HepG2 (cell line): ENCODE measurements around the gene ANKRD39. TPM values are rescaled to one million over a fixed set of nuclear protein-coding genes. Genes with fewer than 3 reads are reported as not detected.

Experiments
- NR3C1 ChIP-seq: sonication (generic); formaldehyde crosslinking; IDR thresholded peaks from 2 replicates; pipeline ENCODE4 v1.4.0; 2020; ENCODE audit warnings: missing genetic modification reagents
- RARA ChIP-seq: IDR thresholded peaks from 2 replicates; pipeline ENCODE4 v1.6.1; 2016; ENCODE audit warnings: missing genetic modification reagents, missing compliant biosample characterization
- SMAD3 ChIP-seq: sonication (generic); formaldehyde crosslinking; IDR thresholded peaks from 2 replicates; pipeline ENCODE4 v1.4.0; 2020; ENCODE audit warnings: missing genetic modification reagents
- STAG1 ChIP-seq: sonication (generic); formaldehyde crosslinking; IDR thresholded peaks from 2 replicates; pipeline ENCODE4 v1.4.0; 2020; ENCODE audit warnings: missing genetic modification reagents
- TCF7 ChIP-seq: sonication (generic); IDR thresholded peaks from 2 replicates; pipeline ENCODE4 v1.6.1; 2016; ENCODE audit warnings: antibody characterized with exemption, low read depth
- TRAFD1 ChIP-seq: sonication (generic); formaldehyde crosslinking; IDR thresholded peaks from 2 replicates; pipeline ENCODE4 v1.5.1; 2020; ENCODE audit warnings: missing genetic modification reagents, mild to moderate bottlenecking, borderline replicate concordance
- ZHX1 ChIP-seq: sonication (generic); formaldehyde crosslinking; IDR thresholded peaks from 2 replicates; pipeline ENCODE4 v1.8.1; 2022; ENCODE audit warnings: low read depth, mild to moderate bottlenecking, missing genetic modification reagents
- ZNF331 ChIP-seq: sonication (generic); formaldehyde crosslinking; IDR thresholded peaks from 2 replicates; pipeline ENCODE4 v1.4.0; 2020; ENCODE audit warnings: missing genetic modification reagents
- polyA plus RNA-seq, 8 experiments: library from polyadenylated mRNA; depleted of rRNA in 3 of 8; stranded (reverse) in 7 of 8; unstranded in 1 of 8; fragments of >200 nt; fragmentation: Illumina TruSeq in 4 of 8; extraction: Trizol in 4 of 8; gene quantifications; 2 replicates each; pipeline versions ENCODE4 v1.2.1 to v1.2.3, GENCODE V29; 2011 to 2016; ENCODE audit warnings: low read depth in 4 of 8, missing spikeins in 1 of 8, mixed read lengths in 1 of 8; ENCODE audit not compliant: insufficient read depth in 1 of 8
- total RNA-seq, 5 experiments: library from RNA; depleted of rRNA; stranded (reverse); fragments of >200 nt; fragmentation: Illumina TruSeq; extraction: Trizol; gene quantifications; 2 replicates each; pipeline ENCODE4 v1.2.3, GENCODE V29; 2016; ENCODE audit warnings: low read depth in 1 of 5
- TF ChIP-seq, protein P1 (sequence below): IDR thresholded peaks from 2 replicates; pipeline ENCODE4 v1.6.1; 2012; ENCODE audit warnings: low read length, improper control_type of control experiment
- TF ChIP-seq, protein P2 (sequence below): sonication (generic); formaldehyde crosslinking; IDR thresholded peaks from 2 replicates; pipeline ENCODE4 v1.5.1; 2020; ENCODE audit warnings: mild to moderate bottlenecking, missing genetic modification reagents, moderate library complexity
- TF ChIP-seq, protein P3 (sequence below): sonication (generic); formaldehyde crosslinking; IDR thresholded peaks from 2 replicates; pipeline ENCODE4 v1.5.0; 2020; ENCODE audit warnings: missing genetic modification reagents
- TF ChIP-seq, protein P4 (sequence below): sonication (generic); formaldehyde crosslinking; IDR thresholded peaks from 2 replicates; pipeline ENCODE4 v1.4.0; 2020; ENCODE audit warnings: missing genetic modification reagents, borderline replicate concordance

The ANKRD39 gene
- total and polyA plus RNA-seq, 2 of the 13 experiments (the other 11 are each of a cell fraction or from before 2014, with no cell fraction given) = 23.2 to 24.8 TPM

DNA sequence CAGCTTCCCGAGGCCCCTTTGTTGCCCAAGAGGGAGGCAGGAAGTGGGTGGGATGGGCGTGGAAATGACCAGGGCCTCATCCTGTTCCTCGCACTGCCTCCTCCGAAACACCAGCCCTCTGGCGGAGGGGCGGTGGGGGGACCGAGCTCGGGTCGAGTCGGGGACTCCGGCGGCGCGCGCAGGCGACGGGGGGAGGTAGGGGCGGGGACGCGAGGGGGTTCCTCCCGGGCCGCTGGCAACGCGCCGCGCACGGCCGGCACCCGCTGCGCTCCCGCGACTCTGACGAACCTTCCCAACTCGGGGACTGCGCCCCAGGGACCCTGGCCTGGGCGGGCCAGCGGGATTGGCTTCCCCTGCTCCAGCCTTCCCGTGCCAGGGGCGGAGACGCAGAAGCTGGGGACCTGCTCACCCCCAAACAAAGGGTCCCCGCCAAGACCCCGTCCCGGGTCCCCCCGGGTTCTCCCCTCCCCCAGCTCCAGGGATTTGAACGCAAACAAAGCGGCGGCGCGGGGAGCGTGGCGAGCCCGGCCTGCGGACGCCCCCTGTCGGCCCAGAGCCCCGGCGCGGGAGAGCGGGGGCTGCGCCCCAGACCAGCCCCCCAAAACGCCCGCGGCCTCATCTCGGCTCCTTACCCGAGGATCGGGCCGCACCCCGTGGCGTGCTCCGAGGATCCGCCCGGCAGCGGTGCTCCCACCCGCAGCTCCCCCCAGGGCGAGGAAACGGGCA is 10.9 kb upstream of the ANKRD39 start (continued):
- TF ChIP-seq, protein P1, sequence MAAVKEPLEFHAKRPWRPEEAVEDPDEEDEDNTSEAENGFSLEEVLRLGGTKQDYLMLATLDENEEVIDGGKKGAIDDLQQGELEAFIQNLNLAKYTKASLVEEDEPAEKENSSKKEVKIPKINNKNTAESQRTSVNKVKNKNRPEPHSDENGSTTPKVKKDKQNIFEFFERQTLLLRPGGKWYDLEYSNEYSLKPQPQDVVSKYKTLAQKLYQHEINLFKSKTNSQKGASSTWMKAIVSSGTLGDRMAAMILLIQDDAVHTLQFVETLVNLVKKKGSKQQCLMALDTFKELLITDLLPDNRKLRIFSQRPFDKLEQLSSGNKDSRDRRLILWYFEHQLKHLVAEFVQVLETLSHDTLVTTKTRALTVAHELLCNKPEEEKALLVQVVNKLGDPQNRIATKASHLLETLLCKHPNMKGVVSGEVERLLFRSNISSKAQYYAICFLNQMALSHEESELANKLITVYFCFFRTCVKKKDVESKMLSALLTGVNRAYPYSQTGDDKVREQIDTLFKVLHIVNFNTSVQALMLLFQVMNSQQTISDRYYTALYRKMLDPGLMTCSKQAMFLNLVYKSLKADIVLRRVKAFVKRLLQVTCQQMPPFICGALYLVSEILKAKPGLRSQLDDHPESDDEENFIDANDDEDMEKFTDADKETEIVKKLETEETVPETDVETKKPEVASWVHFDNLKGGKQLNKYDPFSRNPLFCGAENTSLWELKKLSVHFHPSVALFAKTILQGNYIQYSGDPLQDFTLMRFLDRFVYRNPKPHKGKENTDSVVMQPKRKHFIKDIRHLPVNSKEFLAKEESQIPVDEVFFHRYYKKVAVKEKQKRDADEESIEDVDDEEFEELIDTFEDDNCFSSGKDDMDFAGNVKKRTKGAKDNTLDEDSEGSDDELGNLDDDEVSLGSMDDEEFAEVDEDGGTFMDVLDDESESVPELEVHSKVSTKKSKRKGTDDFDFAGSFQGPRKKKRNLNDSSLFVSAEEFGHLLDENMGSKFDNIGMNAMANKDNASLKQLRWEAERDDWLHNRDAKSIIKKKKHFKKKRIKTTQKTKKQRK = no peak
- TF ChIP-seq SMAD3 (CRISPR knock-in tag) (peak; percentile 48; the same call in 1 of the 2 replicates), RARA (peak; percentile 69), TRAFD1 (peak; percentile 57; the same call in 1 of the 2 replicates), ZNF331 (CRISPR knock-in tag) (no peak), ZHX1 (no peak), NR3C1 (CRISPR knock-in tag) (no peak), TCF7 (no peak), STAG1 (CRISPR knock-in tag) (peak; percentile 22)
- TF ChIP-seq, protein P2, sequence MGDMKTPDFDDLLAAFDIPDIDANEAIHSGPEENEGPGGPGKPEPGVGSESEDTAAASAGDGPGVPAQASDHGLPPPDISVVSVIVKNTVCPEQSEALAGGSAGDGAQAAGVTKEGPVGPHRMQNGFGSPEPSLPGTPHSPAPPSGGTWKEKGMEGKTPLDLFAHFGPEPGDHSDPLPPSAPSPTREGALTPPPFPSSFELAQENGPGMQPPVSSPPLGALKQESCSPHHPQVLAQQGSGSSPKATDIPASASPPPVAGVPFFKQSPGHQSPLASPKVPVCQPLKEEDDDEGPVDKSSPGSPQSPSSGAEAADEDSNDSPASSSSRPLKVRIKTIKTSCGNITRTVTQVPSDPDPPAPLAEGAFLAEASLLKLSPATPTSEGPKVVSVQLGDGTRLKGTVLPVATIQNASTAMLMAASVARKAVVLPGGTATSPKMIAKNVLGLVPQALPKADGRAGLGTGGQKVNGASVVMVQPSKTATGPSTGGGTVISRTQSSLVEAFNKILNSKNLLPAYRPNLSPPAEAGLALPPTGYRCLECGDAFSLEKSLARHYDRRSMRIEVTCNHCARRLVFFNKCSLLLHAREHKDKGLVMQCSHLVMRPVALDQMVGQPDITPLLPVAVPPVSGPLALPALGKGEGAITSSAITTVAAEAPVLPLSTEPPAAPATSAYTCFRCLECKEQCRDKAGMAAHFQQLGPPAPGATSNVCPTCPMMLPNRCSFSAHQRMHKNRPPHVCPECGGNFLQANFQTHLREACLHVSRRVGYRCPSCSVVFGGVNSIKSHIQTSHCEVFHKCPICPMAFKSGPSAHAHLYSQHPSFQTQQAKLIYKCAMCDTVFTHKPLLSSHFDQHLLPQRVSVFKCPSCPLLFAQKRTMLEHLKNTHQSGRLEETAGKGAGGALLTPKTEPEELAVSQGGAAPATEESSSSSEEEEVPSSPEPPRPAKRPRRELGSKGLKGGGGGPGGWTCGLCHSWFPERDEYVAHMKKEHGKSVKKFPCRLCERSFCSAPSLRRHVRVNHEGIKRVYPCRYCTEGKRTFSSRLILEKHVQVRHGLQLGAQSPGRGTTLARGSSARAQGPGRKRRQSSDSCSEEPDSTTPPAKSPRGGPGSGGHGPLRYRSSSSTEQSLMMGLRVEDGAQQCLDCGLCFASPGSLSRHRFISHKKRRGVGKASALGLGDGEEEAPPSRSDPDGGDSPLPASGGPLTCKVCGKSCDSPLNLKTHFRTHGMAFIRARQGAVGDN (CRISPR knock-in tag) = peak; percentile 87
- TF ChIP-seq, protein P3, sequence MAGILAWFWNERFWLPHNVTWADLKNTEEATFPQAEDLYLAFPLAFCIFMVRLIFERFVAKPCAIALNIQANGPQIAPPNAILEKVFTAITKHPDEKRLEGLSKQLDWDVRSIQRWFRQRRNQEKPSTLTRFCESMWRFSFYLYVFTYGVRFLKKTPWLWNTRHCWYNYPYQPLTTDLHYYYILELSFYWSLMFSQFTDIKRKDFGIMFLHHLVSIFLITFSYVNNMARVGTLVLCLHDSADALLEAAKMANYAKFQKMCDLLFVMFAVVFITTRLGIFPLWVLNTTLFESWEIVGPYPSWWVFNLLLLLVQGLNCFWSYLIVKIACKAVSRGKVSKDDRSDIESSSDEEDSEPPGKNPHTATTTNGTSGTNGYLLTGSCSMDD (CRISPR knock-in tag) = no peak
- TF ChIP-seq, protein P4, sequence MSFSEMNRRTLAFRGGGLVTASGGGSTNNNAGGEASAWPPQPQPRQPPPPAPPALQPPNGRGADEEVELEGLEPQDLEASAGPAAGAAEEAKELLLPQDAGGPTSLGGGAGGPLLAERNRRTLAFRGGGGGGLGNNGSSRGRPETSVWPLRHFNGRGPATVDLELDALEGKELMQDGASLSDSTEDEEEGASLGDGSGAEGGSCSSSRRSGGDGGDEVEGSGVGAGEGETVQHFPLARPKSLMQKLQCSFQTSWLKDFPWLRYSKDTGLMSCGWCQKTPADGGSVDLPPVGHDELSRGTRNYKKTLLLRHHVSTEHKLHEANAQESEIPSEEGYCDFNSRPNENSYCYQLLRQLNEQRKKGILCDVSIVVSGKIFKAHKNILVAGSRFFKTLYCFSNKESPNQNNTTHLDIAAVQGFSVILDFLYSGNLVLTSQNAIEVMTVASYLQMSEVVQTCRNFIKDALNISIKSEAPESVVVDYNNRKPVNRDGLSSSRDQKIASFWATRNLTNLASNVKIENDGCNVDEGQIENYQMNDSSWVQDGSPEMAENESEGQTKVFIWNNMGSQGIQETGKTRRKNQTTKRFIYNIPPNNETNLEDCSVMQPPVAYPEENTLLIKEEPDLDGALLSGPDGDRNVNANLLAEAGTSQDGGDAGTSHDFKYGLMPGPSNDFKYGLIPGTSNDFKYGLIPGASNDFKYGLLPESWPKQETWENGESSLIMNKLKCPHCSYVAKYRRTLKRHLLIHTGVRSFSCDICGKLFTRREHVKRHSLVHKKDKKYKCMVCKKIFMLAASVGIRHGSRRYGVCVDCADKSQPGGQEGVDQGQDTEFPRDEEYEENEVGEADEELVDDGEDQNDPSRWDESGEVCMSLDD (CRISPR knock-in tag) = peak; percentile 98
